Mesendoderm (in vitro differentiated cells): ENCODE results near the gene A2ML1.
"Not testable (repeated sequence)": the region's sequence is repeated elsewhere in the genome, so short reads cannot be mapped to it uniquely, and the experiment has no call there.

ENCODE experiments used
- DNase-seq: peaks from one replicate; pipeline ENCODE4 v3.0.0; 2013
- H2AK5ac ChIP-seq: 2 replicates; pipeline ENCODE4 v1.6.1; 2013; ENCODE audit warnings: low read length, inconsistent platforms
- H2BK120ac ChIP-seq: 2 replicates; pipeline ENCODE4 v1.6.1; 2013; ENCODE audit warnings: low read depth, mild to moderate bottlenecking, low read length, moderate library complexity, mixed read lengths
- H2BK15ac ChIP-seq: replicated peaks from 2 replicates; pipeline ENCODE4 v1.6.1; 2013; ENCODE audit warnings: low read depth, mild to moderate bottlenecking, moderate library complexity
- H2BK5ac ChIP-seq: 2 replicates; pipeline ENCODE4 v1.6.1; 2013; ENCODE audit warnings: low read length, inconsistent platforms
- H3K18ac ChIP-seq: 2 replicates; pipeline ENCODE4 v1.6.1; 2013; ENCODE audit warnings: mild to moderate bottlenecking, low read length, mixed read lengths
- H3K23ac ChIP-seq: one replicate; pipeline ENCODE4 v1.6.1; 2013; ENCODE audit warnings: low read length
- H3K27ac ChIP-seq: 2 replicates; pipeline ENCODE4 v1.5.1; 2013; ENCODE audit warnings: low read depth, mild to moderate bottlenecking, inconsistent platforms, low read length, moderate library complexity
- H3K27me3 ChIP-seq: 2 replicates; pipeline ENCODE4 v1.6.1; 2013; ENCODE audit warnings: low read length, control low read depth, mild to moderate bottlenecking, inconsistent platforms; ENCODE audit not compliant: insufficient read depth, poor library complexity
- H3K36me3 ChIP-seq: 2 replicates; pipeline ENCODE4 v1.6.1; 2013; ENCODE audit warnings: low read length, inconsistent platforms; ENCODE audit not compliant: control insufficient read depth, insufficient read depth
- H3K4ac ChIP-seq: one replicate; pipeline ENCODE4 v1.6.1; 2013; ENCODE audit warnings: low read depth, mild to moderate bottlenecking, low read length, moderate library complexity
- H3K4me1 ChIP-seq: 2 replicates; pipeline ENCODE4 v1.6.1; 2013; ENCODE audit warnings: low read depth, low read length, inconsistent platforms; ENCODE audit not compliant: control insufficient read depth
- H3K4me2 ChIP-seq: 2 replicates; pipeline ENCODE4 v1.6.1; 2013; ENCODE audit warnings: low read length
- H3K4me3 ChIP-seq: 2 replicates; pipeline ENCODE4 v1.5.1; 2013; ENCODE audit warnings: mild to moderate bottlenecking, low read length
- H3K56ac ChIP-seq: one replicate; pipeline ENCODE4 v1.6.1; 2013; ENCODE audit warnings: low read length
- H3K79me1 ChIP-seq: 2 replicates; pipeline ENCODE4 v1.6.1; 2013; ENCODE audit warnings: low read length, inconsistent platforms
- H3K79me2 ChIP-seq: 2 replicates; pipeline ENCODE4 v1.6.1; 2013; ENCODE audit warnings: mild to moderate bottlenecking, low read length; ENCODE audit not compliant: control insufficient read depth, insufficient read depth
- H3K9ac ChIP-seq: 2 replicates; pipeline ENCODE4 v1.6.1; 2013; ENCODE audit warnings: low read length, inconsistent platforms
- H4K5ac ChIP-seq: one replicate; pipeline ENCODE4 v1.6.1; 2013; ENCODE audit warnings: low read length
- H4K8ac ChIP-seq: one replicate; pipeline ENCODE4 v1.6.1; 2013; ENCODE audit warnings: low read depth, mild to moderate bottlenecking, control low read depth, low read length, moderate library complexity
- WGBS: extraction: QIAGEN DNeasy Blood & Tissue Kit; methylation state at CpG from one replicate; pipeline ENCODE4 v1.1.7; 2013; ENCODE audit warnings: low lambda C conversion rate, missing lambda C conversion rate; ENCODE audit not compliant: insufficient coverage; ENCODE audit errors: extremely low coverage; 5-methylcytosine and 5-hydroxymethylcytosine counted together

A2ML1 gene

GRCh38 chr12:8846305-8846704 is 23.9 kb downstream of the A2ML1 start:
- Histone ChIP-seq H3K18ac (no peak overlapping the region), H2AK5ac (no peak overlapping the region), H3K56ac (no peak overlapping the region), H3K4me3 (no peak overlapping the region), H3K27me3 (no peaks in the 10 kb centered on the region), H3K4me1 (no peaks in the 10 kb centered on the region), H3K79me1 (no peaks in the 10 kb centered on the region), H2BK120ac (no peak overlapping the region), H3K9ac (no peak overlapping the region), H3K27ac (no peak overlapping the region), H3K79me2 (no peaks in the 10 kb centered on the region), H3K4me2 (no peak overlapping the region), H2BK15ac (no peak overlapping the region), H4K8ac (no peak overlapping the region), H3K36me3 (no peaks in the 10 kb centered on the region), H3K4ac (no peak overlapping the region), H3K23ac (no peak overlapping the region), H2BK5ac (no peak overlapping the region), H4K5ac (no peak overlapping the region)
- 100% methylated on average over 1 of the region's 3 CpGs for whole genome bisulfite sequencing
- no peak for DNase-seq

- Histone ChIP-seq H4K5ac (no peak overlapping the region), H3K4me1 (no peaks in the 10 kb centered on the region), H3K4me2 (no peak overlapping the region), H3K79me2 (no peaks in the 10 kb centered on the region), H2BK5ac (no peak overlapping the region), H3K4ac (no peak overlapping the region), H3K27me3 (no peaks in the 10 kb centered on the region), H4K8ac (no peak overlapping the region), H3K23ac (no peak overlapping the region), H3K9ac (no peak overlapping the region), H2AK5ac (no peak overlapping the region), H3K56ac (no peak overlapping the region), H3K36me3 (no peaks in the 10 kb centered on the region), H2BK15ac (no peak overlapping the region), H3K18ac (no peak overlapping the region), H3K27ac (no peak overlapping the region), H3K4me3 (no peak overlapping the region), H2BK120ac (no peak overlapping the region), H3K79me1 (no peaks in the 10 kb centered on the region)
- no CpG with 5 or more reads among the region's 6 CpGs for WGBS
- DNase-seq = no peak
These were observed 25.0 kb downstream of the A2ML1 start for GRCh38 chr12:8847435-8847834.

- Histone ChIP-seq H4K8ac (no peak overlapping the region), H3K56ac (no peak overlapping the region), H3K4me1 (no peaks in the 10 kb centered on the region), H3K9ac (no peak overlapping the region), H3K18ac (no peak overlapping the region), H4K5ac (no peak overlapping the region), H2BK15ac (no peak overlapping the region), H3K79me2 (no peaks in the 10 kb centered on the region), H3K79me1 (no peaks in the 10 kb centered on the region), H3K27me3 (no peaks in the 10 kb centered on the region), H3K23ac (no peak overlapping the region), H3K27ac (no peak overlapping the region), H2BK5ac (no peak overlapping the region), H3K36me3 (no peaks in the 10 kb centered on the region), H2AK5ac (no peak overlapping the region), H3K4ac (no peak overlapping the region), H3K4me3 (no peak overlapping the region), H2BK120ac (no peak overlapping the region), H3K4me2 (no peak overlapping the region)
- DNase-seq = no peak
- WGBS = no CpG with 5 or more reads among the region's 5 CpGs
These were observed 27.5 kb downstream of the A2ML1 start for GRCh38 chr12:8849876-8850275.

- H2BK120ac ChIP-seq = no peak overlapping the region
- no peak overlapping the region for H3K18ac ChIP-seq
- H2BK5ac ChIP-seq = no peak overlapping the region
- no peak overlapping the region for H2BK15ac ChIP-seq
- H4K5ac ChIP-seq = no peak overlapping the region
- no peak overlapping the region for H4K8ac ChIP-seq
- no peak overlapping the region for H3K4me3 ChIP-seq
- no peak overlapping the region for H3K4me2 ChIP-seq
- H3K27me3 ChIP-seq = no peaks in the 10 kb centered on the region
- no peak overlapping the region for H3K4ac ChIP-seq
- DNase-seq = no peak
- H3K27ac ChIP-seq = no peak overlapping the region
- H3K9ac ChIP-seq = no peak overlapping the region
- no peak overlapping the region for H3K56ac ChIP-seq
- no peaks in the 10 kb centered on the region for H3K4me1 ChIP-seq
- WGBS = no CpG with 5 or more reads among the region's 7 CpGs
- no peak overlapping the region for H3K23ac ChIP-seq
- no peaks in the 10 kb centered on the region for H3K79me1 ChIP-seq
- no peaks in the 10 kb centered on the region for H3K36me3 ChIP-seq
- H2AK5ac ChIP-seq = no peak overlapping the region
- H3K79me2 ChIP-seq = no peaks in the 10 kb centered on the region
These were observed 29.7 kb downstream of the A2ML1 start for GRCh38 chr12:8852119-8852518.

GRCh38 chr12:8855891-8856290 is 33.5 kb downstream of the A2ML1 start:
- Histone ChIP-seq H2BK120ac (no peak overlapping the region), H3K9ac (no peak overlapping the region), H3K27ac (no peak overlapping the region), H3K4me3 (no peak overlapping the region), H3K4me1 (no peaks in the 10 kb centered on the region), H3K4ac (no peak overlapping the region), H2BK15ac (no peak overlapping the region), H3K27me3 (no peaks in the 10 kb centered on the region), H4K8ac (no peak overlapping the region), H2AK5ac (no peak overlapping the region), H2BK5ac (no peak overlapping the region), H3K36me3 (no peaks in the 10 kb centered on the region), H3K56ac (no peak overlapping the region), H3K4me2 (no peak overlapping the region), H4K5ac (no peak overlapping the region), H3K79me1 (no peaks in the 10 kb centered on the region), H3K79me2 (no peaks in the 10 kb centered on the region), H3K23ac (no peak overlapping the region), H3K18ac (no peak overlapping the region)
- WGBS = no CpG with 5 or more reads among the region's 2 CpGs
- DNase-seq = no peak

- not testable (repeated sequence) for H3K9ac ChIP-seq, H3K18ac ChIP-seq, H2BK15ac ChIP-seq, H3K36me3 ChIP-seq, H3K4me2 ChIP-seq, H3K79me1 ChIP-seq, H3K23ac ChIP-seq, H3K56ac ChIP-seq, H3K27ac ChIP-seq, H2BK120ac ChIP-seq, H3K4me3 ChIP-seq, H2AK5ac ChIP-seq, H2BK5ac ChIP-seq, H3K79me2 ChIP-seq, H3K27me3 ChIP-seq, H4K5ac ChIP-seq, DNase-seq, H4K8ac ChIP-seq, H3K4me1 ChIP-seq, H3K4ac ChIP-seq
- WGBS = no CpG with 5 or more reads among the region's 4 CpGs
These were observed 37.0 kb downstream of the A2ML1 start for GRCh38 chr12:8859448-8859847.
